ENCODE measurements around the gene SNX24.

DNA sequence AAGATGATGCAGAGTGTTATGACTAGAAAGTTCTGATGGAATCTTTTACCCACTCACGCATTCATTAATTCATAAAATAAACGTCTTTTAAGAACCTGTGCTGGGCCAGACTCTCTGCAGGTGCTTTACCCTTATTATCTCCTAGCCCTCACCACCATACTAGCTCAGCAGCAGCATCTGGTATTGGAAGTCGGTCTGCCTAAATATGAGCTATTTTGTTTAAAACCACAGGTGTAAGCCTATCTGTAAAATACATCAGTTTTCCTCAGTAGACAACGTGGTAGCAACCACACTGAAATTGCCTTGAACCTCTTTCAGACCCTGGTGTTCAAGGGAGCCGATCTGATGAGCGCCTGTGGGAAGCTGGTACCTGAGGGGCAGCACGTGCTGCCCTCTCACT lies 121.7 kb downstream of the SNX24 start:
- TF ChIP-seq, protein P1, sequence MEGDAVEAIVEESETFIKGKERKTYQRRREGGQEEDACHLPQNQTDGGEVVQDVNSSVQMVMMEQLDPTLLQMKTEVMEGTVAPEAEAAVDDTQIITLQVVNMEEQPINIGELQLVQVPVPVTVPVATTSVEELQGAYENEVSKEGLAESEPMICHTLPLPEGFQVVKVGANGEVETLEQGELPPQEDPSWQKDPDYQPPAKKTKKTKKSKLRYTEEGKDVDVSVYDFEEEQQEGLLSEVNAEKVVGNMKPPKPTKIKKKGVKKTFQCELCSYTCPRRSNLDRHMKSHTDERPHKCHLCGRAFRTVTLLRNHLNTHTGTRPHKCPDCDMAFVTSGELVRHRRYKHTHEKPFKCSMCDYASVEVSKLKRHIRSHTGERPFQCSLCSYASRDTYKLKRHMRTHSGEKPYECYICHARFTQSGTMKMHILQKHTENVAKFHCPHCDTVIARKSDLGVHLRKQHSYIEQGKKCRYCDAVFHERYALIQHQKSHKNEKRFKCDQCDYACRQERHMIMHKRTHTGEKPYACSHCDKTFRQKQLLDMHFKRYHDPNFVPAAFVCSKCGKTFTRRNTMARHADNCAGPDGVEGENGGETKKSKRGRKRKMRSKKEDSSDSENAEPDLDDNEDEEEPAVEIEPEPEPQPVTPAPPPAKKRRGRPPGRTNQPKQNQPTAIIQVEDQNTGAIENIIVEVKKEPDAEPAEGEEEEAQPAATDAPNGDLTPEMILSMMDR (IDR thresholded peaks at IDR 0.05; ENCODE audit: insufficient read depth, low read length, poor library complexity, severe bottlenecking), result no peak
- TF ChIP-seq EZH2phosphoT487 (conservative IDR thresholded peaks at IDR 0.05; ENCODE audit: low read length), result no peak

Data from SU-DHL-6 (cell line).